Heart left ventricle (tissue), 16 donors: Measurements from ENCODE around the gene CHL1. TPM values are rescaled to one million over a fixed set of nuclear protein-coding genes. Genes with fewer than 3 reads are reported as not detected.

Experiments used
- ATAC-seq, 4 donors: fragments of 200-7000 bp; cut with Tn5 transposase; one replicate each; pipeline ENCODE4 v1.9.1; 2020 to 2022; ENCODE audit warnings: moderate library complexity in 4 of 4, mild to moderate bottlenecking in 3 of 4, moderate number of reproducible peaks in 1 of 4
- DNase-seq, 5 donors: peaks; one replicate each; pipeline ENCODE4 v3.0.0-alpha.2; 2020
- H3K27ac ChIP-seq, 12 donors: fragments of 200-600 bp; sonication (generic) in 4 of 12; one replicate each; pipeline versions ENCODE4 v1.5.0 to v1.8.0; 2016 to 2022; ENCODE audit warnings: mild to moderate bottlenecking in 2 of 12
- H3K27me3 ChIP-seq, 9 donors: fragments of 200-600 bp; sonication (generic) in 2 of 9; one replicate each; pipeline versions ENCODE4 v1.5.1 to v1.8.0; 2016 to 2022; ENCODE audit warnings: mild to moderate bottlenecking in 3 of 9
- H3K36me3 ChIP-seq, 9 donors: fragments of 200-600 bp; sonication (generic) in 2 of 9; one replicate each; pipeline versions ENCODE4 v1.5.0 to v1.8.0; 2018 to 2022; ENCODE audit warnings: mild to moderate bottlenecking in 2 of 9
- H3K4me1 ChIP-seq, 12 donors: fragments of 200-600 bp; sonication (generic) in 4 of 12; one replicate each; pipeline versions ENCODE4 v1.5.0 to v1.8.0; 2016 to 2022; ENCODE audit warnings: mild to moderate bottlenecking in 3 of 12
- H3K4me3 ChIP-seq, 12 donors: fragments of 200-600 bp; sonication (generic) in 4 of 12; one replicate each; pipeline versions ENCODE4 v1.5.0 to v1.8.0; 2017 to 2022; ENCODE audit warnings: mild to moderate bottlenecking in 9 of 12, moderate library complexity in 4 of 12
- H3K9me3 ChIP-seq, 12 donors: fragments of 200-600 bp; sonication (generic) in 4 of 12; one replicate each; pipeline versions ENCODE4 v1.5.0 to v1.8.0; 2016 to 2022; ENCODE audit warnings: mild to moderate bottlenecking in 1 of 12
- CTCF ChIP-seq, 12 donors: fragments of 200-600 bp; sonication (generic) in 4 of 12; IDR thresholded peaks; one replicate each; pipeline versions ENCODE4 v1.5.0 to v1.8.0; 2018 to 2022; ENCODE audit warnings: antibody characterized with exemption in 12 of 12, mild to moderate bottlenecking in 5 of 12
- POLR2A ChIP-seq, 2 donors: fragments of 450-650 bp; IDR thresholded peaks; one replicate each; pipeline ENCODE4 v1.6.1; 2017; ENCODE audit warnings: antibody characterized with exemption in 2 of 2, mild to moderate bottlenecking in 2 of 2, moderate library complexity in 2 of 2
- WGBS, 4 donors: extraction: QIAGEN DNeasy Blood & Tissue Kit in 2 of 4; methylation state at CpG; one replicate each; pipeline versions ENCODE4 v1.1.5 to v1.1.7; 2013 to 2018; 5-methylcytosine and 5-hydroxymethylcytosine counted together
- intact Hi-C, 10 donors: fragments of 100-400 bp; cut with DNase I; formaldehyde crosslinking; loops; one replicate each; pipeline versions ENCODE4 v1.11.1 to v1.14.2; 2022
- polyA plus RNA-seq, 2 donors: library from polyadenylated mRNA; stranded (reverse); fragments of 200-250 nt; gene quantifications; one replicate each; pipeline ENCODE4 v1.2.3, GENCODE V29; 2013
- total RNA-seq, 9 donors: library from RNA; depleted of rRNA in 2 of 9; stranded (reverse); fragments of >200 nt in 2 of 9; fragmentation: NEBNext Ultra II Directional in 3 of 9; extraction: Animal tissue kit (Norgen Biotek cat#: 25700) in 3 of 9; gene quantifications; one replicate each; pipeline versions ENCODE4 v1.1.0 to v1.2.4, GENCODE V29; 2016 to 2023
- donor health status: ischemic (EF 13 %, LVEDD 7.1; RV severe dilation, severe dysfunction).
- donor health status: healthy with polysubstance abuse.
- donor health status: DM: no; HTN: yes; CAD: no.
- donor health status: DM: no; HTN: no; CAD: no.
- donor health status: ischemic (EF 25% LVEDD 6.9; RV normal size, moderate dysfunction).
- donor health status: ischemic (EF 25% LVEDD 5.7; RV mildly dilated, moderate dysfunction).
- donor health status: healthy.
- donor health status: DM: yes; HTN: yes; CAD: no.
- donor health status: ischemic (EF 35%, LVEDD 5.7; RV mildly dilated, moderate dysfunction).
- donor health status: nonischemic (EF 11% LVEDD 7.7; RV severe dilation, severe dysfunction).
- donor health status: DM: yes; HTN: yes; CAD: no.
- donor health status: PGD.
- donor health status: ischemic (EF 29% LVEDD 5.4; RV normal size, mild dysfunction).
- donor health status: nonischemic (EF 23%, LVEDD 6.1; RV moderate dilation, normal function).

CHL1 gene
- total and polyA plus RNA-seq, 11 donors: 0.48 to 15.3 (median 2.6) TPM

- WGBS, 4 donors: 1 to 3% (median 2%) methylated on average over 24 to 56 of the region's 56 CpGs
- Histone ChIP-seq H3K27me3 (peaks cover 8 to 75% (median 39%) of the 10 kb centered on the region in 9 donors), H3K9me3 (no peaks in the 10 kb centered on the region), H3K36me3 (no peaks in the 10 kb centered on the region), H3K27ac (peak overlapping the region in 2 of 12 donors; percentile 30 to 42), H3K4me1 (peaks cover 0 to 21% (median 12%) of the 10 kb centered on the region in 12 donors), H3K4me3 (peak overlapping the region; percentile 34 to 59 (median 46))
- ATAC-seq (peak in 2 of 4 donors; percentile 34 to 41), DNase-seq (peak in 3 of 5 donors; percentile 27 to 56 (median 31))
- no peak for TF ChIP-seq CTCF (IDR thresholded peaks at IDR 0.05)
- no peak for TF ChIP-seq POLR2A (IDR thresholded peaks at IDR 0.05)
- intact Hi-C loops: no loop called here
Measured at GRCh38 chr3:197149-197827, 725 bp downstream of the CHL1 start.

- Histone ChIP-seq H3K27ac (peak overlapping the region in 2 of 12 donors; percentile 14 to 42), H3K9me3 (no peaks in the 10 kb centered on the region), H3K27me3 (peaks cover 8 to 75% (median 39%) of the 10 kb centered on the region in 9 donors), H3K4me3 (peak overlapping the region; percentile 34 to 59 (median 46)), H3K4me1 (peaks cover 0 to 21% (median 12%) of the 10 kb centered on the region in 12 donors), H3K36me3 (no peaks in the 10 kb centered on the region)
- WGBS, 4 donors: 1 to 3% (median 2%) methylated on average over 16 to 66 of the region's 66 CpGs
- TF ChIP-seq CTCF (IDR thresholded peaks at IDR 0.05) (no peak), POLR2A (IDR thresholded peaks at IDR 0.05) (no peak)
- intact Hi-C loops: no loop called here
- ATAC-seq: peak in 1 of 4 donors; percentile 15
- DNase-seq: peak in 1 of 5 donors; percentile 37
Measured at GRCh38 chr3:197828-198491, 1.4 kb downstream of the CHL1 start.

- WGBS, 4 donors: 90 to 98% (median 93%) methylated on average over 2 of the region's 2 CpGs
Measured at GRCh38 chr3:199835-200234, 3.3 kb downstream of the CHL1 start.

More at GRCh38 chr3:199835-200234, 3.3 kb downstream of the CHL1 start:
- TF ChIP-seq POLR2A (IDR thresholded peaks at IDR 0.05) (no peak), CTCF (IDR thresholded peaks at IDR 0.05) (no peak)
- peaks cover 8 to 60% (median 39%) of the 10 kb centered on the region in 9 donors for H3K27me3 ChIP-seq
- no peak overlapping the region for H3K27ac ChIP-seq
- no peak overlapping the region for H3K4me3 ChIP-seq
- intact Hi-C loops: no loop called here
- ATAC-seq (no peak), DNase-seq (no peak)
- no peaks in the 10 kb centered on the region for H3K9me3 ChIP-seq
- H3K4me1 ChIP-seq: peaks cover 0 to 21% (median 12%) of the 10 kb centered on the region in 12 donors
- no peaks in the 10 kb centered on the region for H3K36me3 ChIP-seq
